Measurements from ENCODE around the gene GFRAL.

DNA sequence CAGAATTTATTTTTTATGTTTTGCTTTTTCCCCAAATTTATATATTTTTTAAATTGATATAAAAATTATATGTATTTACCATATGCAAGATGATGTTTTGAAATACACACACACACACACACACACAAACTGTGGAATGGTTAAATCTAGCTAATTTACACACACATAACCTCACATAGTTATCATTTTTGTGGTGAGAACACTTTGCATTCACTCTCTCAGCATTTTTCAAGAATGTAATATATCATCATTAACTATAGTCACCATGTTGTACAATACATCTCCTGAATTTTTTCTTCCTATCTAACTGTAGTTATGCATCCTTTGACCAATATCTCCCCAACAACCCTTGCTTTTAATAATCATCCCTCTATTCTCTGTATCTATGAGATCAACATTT, 52.2 kb downstream of the GFRAL start:
- no peak for TF ChIP-seq EZH2 (IDR thresholded peaks at IDR 0.05; ENCODE audit: borderline replicate concordance, insufficient read depth, low read length, poor library complexity, severe bottlenecking)
- no peak for TF ChIP-seq POLR2AphosphoS5 (IDR thresholded peaks at IDR 0.05)
- TF ChIP-seq TAF1 (IDR thresholded peaks at IDR 0.05; ENCODE audit: low read depth) = no peak
- TF ChIP-seq, protein P1, sequence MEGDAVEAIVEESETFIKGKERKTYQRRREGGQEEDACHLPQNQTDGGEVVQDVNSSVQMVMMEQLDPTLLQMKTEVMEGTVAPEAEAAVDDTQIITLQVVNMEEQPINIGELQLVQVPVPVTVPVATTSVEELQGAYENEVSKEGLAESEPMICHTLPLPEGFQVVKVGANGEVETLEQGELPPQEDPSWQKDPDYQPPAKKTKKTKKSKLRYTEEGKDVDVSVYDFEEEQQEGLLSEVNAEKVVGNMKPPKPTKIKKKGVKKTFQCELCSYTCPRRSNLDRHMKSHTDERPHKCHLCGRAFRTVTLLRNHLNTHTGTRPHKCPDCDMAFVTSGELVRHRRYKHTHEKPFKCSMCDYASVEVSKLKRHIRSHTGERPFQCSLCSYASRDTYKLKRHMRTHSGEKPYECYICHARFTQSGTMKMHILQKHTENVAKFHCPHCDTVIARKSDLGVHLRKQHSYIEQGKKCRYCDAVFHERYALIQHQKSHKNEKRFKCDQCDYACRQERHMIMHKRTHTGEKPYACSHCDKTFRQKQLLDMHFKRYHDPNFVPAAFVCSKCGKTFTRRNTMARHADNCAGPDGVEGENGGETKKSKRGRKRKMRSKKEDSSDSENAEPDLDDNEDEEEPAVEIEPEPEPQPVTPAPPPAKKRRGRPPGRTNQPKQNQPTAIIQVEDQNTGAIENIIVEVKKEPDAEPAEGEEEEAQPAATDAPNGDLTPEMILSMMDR (IDR thresholded peaks at IDR 0.05; ENCODE audit: poor library complexity, severe bottlenecking) = no peak
- TF ChIP-seq EP300 (conservative IDR thresholded peaks at IDR 0.05; ENCODE audit: poor library complexity, severe bottlenecking) = no peak

Measured in neural cell (in vitro differentiated cells).